Stimulated activated CD4-positive, alpha-beta T cell treated with anti-CD3 and anti-CD28 coated beads, Interleukin-4, amount 100 ng/mL, for 24 hours (primary cell): ENCODE data around the gene TLE1.
"Not testable (repeated sequence)": the region's sequence is repeated elsewhere in the genome, so short reads cannot be mapped to it uniquely, and the experiment has no call there.

ENCODE experiments used
- DNase-seq: peaks from one replicate; pipeline ENCODE4 v3.0.0-alpha.2; 2020

The TLE1 gene

GRCh38 chr9:81620002-81620390 lies 69.4 kb downstream of the TLE1 start:
- no peak for DNase-seq

- no peak for DNase-seq
Observed at GRCh38 chr9:81619353-81620001, 69.9 kb downstream of the TLE1 start.

GRCh38 chr9:81618923-81619322 lies 70.4 kb downstream of the TLE1 start:
- DNase-seq: no peak

GRCh38 chr9:81616141-81616540 lies 73.2 kb downstream of the TLE1 start:
- DNase-seq: no peak

- DNase-seq: no peak
Observed at GRCh38 chr9:81614335-81614734, 75.0 kb downstream of the TLE1 start.

GRCh38 chr9:81613002-81613812 lies 76.1 kb downstream of the TLE1 start:
- DNase-seq: no peak

GRCh38 chr9:81611664-81612063 lies 77.7 kb downstream of the TLE1 start:
- no peak for DNase-seq

- DNase-seq: no peak
Observed at GRCh38 chr9:81610740-81611107, 78.6 kb downstream of the TLE1 start.

- no peak for DNase-seq
Observed at GRCh38 chr9:81609782-81610739, 79.3 kb downstream of the TLE1 start.

GRCh38 chr9:81608289-81608657 lies 81.1 kb downstream of the TLE1 start:
- no peak for DNase-seq

- no peak for DNase-seq
Observed at GRCh38 chr9:81607593-81608288, 81.6 kb downstream of the TLE1 start.

- not testable (repeated sequence) for DNase-seq
Observed at GRCh38 chr9:81606261-81606660, 83.1 kb downstream of the TLE1 start.

GRCh38 chr9:81605170-81605670 lies 84.1 kb downstream of the TLE1 start:
- DNase-seq: no peak

GRCh38 chr9:81604306-81605169 lies 84.8 kb downstream of the TLE1 start:
- DNase-seq: no peak

- no peak for DNase-seq
Observed at GRCh38 chr9:81602887-81603680, 86.3 kb downstream of the TLE1 start.

- DNase-seq: no peak
Observed at GRCh38 chr9:81601639-81602623, 87.4 kb downstream of the TLE1 start.

GRCh38 chr9:81600631-81601030 lies 88.7 kb downstream of the TLE1 start:
- no peak for DNase-seq

- no peak for DNase-seq
Observed at GRCh38 chr9:81599837-81600236, 89.5 kb downstream of the TLE1 start.

- no peak for DNase-seq
Observed at GRCh38 chr9:81598811-81599210, 90.5 kb downstream of the TLE1 start.

GRCh38 chr9:81598123-81598497 lies 91.2 kb downstream of the TLE1 start:
- DNase-seq: no peak
